Measurements from ENCODE around the gene DSN1.
"Not testable (repeated sequence)": the region's sequence is repeated elsewhere in the genome, so short reads cannot be mapped to it uniquely, and the experiment has no call there.

DNA sequence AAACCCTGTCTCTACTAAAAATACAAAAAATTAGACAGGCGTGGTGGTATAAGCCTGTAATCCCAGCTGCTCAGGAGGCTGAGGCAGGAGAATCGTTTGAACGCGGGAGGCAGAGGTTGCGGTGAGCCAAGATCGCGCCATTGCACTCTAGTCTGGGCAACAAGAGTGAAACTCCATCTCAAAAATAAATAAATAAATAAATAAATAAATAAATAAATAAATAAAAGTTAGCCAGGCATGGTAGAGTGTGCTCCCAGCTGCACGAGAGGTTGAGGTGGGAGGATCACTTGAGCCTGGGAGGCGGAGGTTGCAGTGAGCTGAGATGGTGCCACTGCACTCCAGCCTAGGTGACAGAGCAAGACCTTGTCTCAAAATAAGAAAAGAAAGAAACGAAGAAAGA is 25.8 kb upstream of the DSN1 start:
- TF ChIP-seq, protein P1, sequence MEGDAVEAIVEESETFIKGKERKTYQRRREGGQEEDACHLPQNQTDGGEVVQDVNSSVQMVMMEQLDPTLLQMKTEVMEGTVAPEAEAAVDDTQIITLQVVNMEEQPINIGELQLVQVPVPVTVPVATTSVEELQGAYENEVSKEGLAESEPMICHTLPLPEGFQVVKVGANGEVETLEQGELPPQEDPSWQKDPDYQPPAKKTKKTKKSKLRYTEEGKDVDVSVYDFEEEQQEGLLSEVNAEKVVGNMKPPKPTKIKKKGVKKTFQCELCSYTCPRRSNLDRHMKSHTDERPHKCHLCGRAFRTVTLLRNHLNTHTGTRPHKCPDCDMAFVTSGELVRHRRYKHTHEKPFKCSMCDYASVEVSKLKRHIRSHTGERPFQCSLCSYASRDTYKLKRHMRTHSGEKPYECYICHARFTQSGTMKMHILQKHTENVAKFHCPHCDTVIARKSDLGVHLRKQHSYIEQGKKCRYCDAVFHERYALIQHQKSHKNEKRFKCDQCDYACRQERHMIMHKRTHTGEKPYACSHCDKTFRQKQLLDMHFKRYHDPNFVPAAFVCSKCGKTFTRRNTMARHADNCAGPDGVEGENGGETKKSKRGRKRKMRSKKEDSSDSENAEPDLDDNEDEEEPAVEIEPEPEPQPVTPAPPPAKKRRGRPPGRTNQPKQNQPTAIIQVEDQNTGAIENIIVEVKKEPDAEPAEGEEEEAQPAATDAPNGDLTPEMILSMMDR (IDR thresholded peaks at IDR 0.05), result not testable (repeated sequence)
- TF ChIP-seq POLR2A (IDR thresholded peaks at IDR 0.05), result not testable (repeated sequence)

Measured in stomach (tissue), 4 donors.